B cell (primary cell): ENCODE measurements around the gene TMA7.

Experiments used
- EZH2 ChIP-seq: IDR thresholded peaks from 2 replicates; pipeline ENCODE4 v1.6.1; 2012; ENCODE audit warnings: borderline replicate concordance, low read depth, mild to moderate bottlenecking, moderate library complexity, low read length; ENCODE audit not compliant: insufficient read depth, poor library complexity, severe bottlenecking
- TF ChIP-seq, protein P1 (sequence below): fragments of 200-600 bp; IDR thresholded peaks from one replicate; pipeline ENCODE4 v1.8.0; 2022; ENCODE audit warnings: antibody characterized with exemption, mild to moderate bottlenecking

DNA sequence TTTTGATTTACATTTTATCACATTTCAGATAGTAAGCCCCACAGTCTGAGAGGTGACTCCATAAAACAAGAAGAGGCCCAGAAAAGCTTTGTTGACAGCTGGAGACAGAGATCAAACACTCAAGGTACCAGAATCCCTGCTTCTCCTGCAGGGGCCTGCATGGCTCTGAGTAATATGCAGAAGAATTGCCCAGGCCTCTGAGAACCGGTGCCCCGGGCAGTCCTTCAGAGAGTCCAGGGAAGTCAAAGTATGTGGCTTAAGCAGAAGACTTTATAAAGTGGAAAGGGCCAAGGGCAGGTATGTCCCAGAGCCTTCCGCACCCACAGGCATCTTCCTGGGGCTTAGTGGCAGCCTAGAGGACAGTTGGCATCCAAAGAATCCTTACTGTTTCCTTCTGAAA, 19.3 kb downstream of the TMA7 start:
- TF ChIP-seq, protein P1, sequence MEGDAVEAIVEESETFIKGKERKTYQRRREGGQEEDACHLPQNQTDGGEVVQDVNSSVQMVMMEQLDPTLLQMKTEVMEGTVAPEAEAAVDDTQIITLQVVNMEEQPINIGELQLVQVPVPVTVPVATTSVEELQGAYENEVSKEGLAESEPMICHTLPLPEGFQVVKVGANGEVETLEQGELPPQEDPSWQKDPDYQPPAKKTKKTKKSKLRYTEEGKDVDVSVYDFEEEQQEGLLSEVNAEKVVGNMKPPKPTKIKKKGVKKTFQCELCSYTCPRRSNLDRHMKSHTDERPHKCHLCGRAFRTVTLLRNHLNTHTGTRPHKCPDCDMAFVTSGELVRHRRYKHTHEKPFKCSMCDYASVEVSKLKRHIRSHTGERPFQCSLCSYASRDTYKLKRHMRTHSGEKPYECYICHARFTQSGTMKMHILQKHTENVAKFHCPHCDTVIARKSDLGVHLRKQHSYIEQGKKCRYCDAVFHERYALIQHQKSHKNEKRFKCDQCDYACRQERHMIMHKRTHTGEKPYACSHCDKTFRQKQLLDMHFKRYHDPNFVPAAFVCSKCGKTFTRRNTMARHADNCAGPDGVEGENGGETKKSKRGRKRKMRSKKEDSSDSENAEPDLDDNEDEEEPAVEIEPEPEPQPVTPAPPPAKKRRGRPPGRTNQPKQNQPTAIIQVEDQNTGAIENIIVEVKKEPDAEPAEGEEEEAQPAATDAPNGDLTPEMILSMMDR: no peak
- TF ChIP-seq EZH2: no peak
